Effector memory CD8-positive, alpha-beta T cell (primary cell): ENCODE measurements around the gene PIK3R3.
"Not testable (repeated sequence)": the region's sequence is repeated elsewhere in the genome, so short reads cannot be mapped to it uniquely, and the experiment has no call there.

Source experiments
- ATAC-seq: fragments of 150-1000 bp; cut with Tn5 transposase; replicated peaks from 2 replicates; pipeline ENCODE4 v1.10.0; 2021; ENCODE audit warnings: mild to moderate bottlenecking, moderate library complexity
- DNase-seq, 3 experiments: peaks; one replicate each; pipeline ENCODE4 v3.0.0; 2021
- H3K27ac Mint-ChIP-seq, 2 donors: one replicate each; pipeline ENCODE4 v1.8.0; 2022; ENCODE audit warnings: mild to moderate bottlenecking in 2 of 2, mixed read lengths in 2 of 2, moderate library complexity in 2 of 2
- H3K27me3 Mint-ChIP-seq, 2 donors: one replicate each; pipeline ENCODE4 v1.8.0; 2022; ENCODE audit warnings: mixed read lengths in 2 of 2
- H3K36me3 Mint-ChIP-seq: one replicate; pipeline ENCODE4 v1.8.0; 2022; ENCODE audit warnings: mild to moderate bottlenecking, moderate library complexity, mixed read lengths; ENCODE audit not compliant: insufficient read depth
- H3K4me1 Mint-ChIP-seq, 2 donors: one replicate each; pipeline ENCODE4 v1.8.0; 2022; ENCODE audit warnings: low read depth in 2 of 2, mixed read lengths in 2 of 2
- H3K4me3 Mint-ChIP-seq, 2 donors: one replicate each; pipeline ENCODE4 v1.8.0; 2022; ENCODE audit warnings: mild to moderate bottlenecking in 2 of 2, mixed read lengths in 2 of 2, moderate library complexity in 2 of 2
- H3K9me3 Mint-ChIP-seq, 2 donors: one replicate each; pipeline ENCODE4 v1.8.0; 2022; ENCODE audit warnings: mixed read lengths in 2 of 2

The PIK3R3 gene

DNA sequence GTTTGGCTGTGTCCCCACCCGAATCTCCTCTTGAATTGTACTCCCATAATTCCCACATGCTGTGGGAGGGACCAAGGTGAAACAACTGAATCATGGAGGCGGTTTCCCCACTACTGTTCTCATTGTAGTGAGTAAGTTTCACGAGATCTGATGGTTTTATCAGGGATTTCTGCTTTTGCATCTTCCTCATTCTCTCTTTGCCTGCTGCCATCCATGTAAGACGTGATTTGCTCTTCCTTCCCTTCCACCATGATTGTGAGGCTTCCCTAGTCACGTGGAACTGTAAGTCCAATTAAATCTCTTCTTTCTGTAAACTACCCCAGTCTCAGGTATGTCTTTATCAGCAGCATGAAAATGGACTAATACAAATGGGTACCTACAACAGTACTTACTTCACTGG lies 73.5 kb downstream of the PIK3R3 start:
- H3K27ac Mint-ChIP-seq: no peak overlapping the region
- H3K36me3 Mint-ChIP-seq: peaks cover 14% of the 10 kb centered on the region
- H3K27me3 Mint-ChIP-seq: no peaks in the 10 kb centered on the region
- H3K4me3 Mint-ChIP-seq: no peak overlapping the region
- H3K9me3 Mint-ChIP-seq: no peaks in the 10 kb centered on the region
- DNase-seq: no peak
- ATAC-seq: no peak
- H3K4me1 Mint-ChIP-seq: peaks cover 8 to 12% of the 10 kb centered on the region in 2 donors

DNA sequence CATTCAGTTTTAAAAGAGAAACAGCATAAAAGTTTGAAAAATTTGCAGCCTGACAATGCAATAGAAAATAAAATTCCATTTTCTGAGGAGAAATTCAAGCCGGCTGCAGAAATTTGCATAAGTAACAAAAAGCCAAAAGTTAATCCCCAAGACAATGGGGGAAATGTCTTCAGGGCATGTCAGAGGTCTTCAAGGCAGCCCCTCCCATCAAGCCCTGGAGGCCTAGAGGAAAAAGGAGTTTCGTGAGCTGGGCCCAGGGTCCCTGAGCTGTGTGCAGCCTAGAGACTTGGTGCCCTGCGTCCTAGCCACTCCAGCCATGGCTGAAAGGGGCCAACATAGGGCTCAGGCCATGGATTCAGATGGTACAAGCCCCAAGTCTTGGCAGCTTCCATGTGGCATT lies 74.6 kb downstream of the PIK3R3 start:
- Mint-ChIP-seq H3K4me1 (peaks cover 2 to 8% of the 10 kb centered on the region in 2 donors), H3K36me3 (peaks cover 17% of the 10 kb centered on the region), H3K27me3 (no peaks in the 10 kb centered on the region), H3K9me3 (no peaks in the 10 kb centered on the region), H3K27ac (no peak overlapping the region), H3K4me3 (no peak overlapping the region)
- no peak for ATAC-seq
- no peak for DNase-seq

DNA sequence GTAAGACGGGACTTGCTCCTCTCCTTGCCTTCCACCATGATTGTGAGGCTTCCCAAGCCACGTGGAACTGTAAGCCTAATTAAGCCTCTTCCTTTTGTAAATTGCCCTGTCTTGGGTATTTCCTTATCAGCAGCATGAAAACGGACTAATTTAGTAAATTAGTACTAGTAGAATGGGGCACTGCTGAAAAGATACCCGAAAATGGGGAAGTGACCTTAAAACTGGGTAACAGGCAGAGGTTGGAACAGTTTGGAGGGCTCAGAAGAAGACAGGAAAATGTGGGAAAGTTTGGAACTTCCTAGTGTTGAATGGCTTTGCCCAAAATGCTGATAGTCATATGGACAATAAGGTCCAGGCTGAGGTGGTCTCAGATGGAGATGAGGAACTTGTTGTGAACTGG lies 75.2 kb downstream of the PIK3R3 start:
- H3K4me3 Mint-ChIP-seq, H3K27ac Mint-ChIP-seq, H3K27me3 Mint-ChIP-seq, H3K4me1 Mint-ChIP-seq, ATAC-seq, DNase-seq, H3K9me3 Mint-ChIP-seq: not testable (repeated sequence)
- H3K36me3 Mint-ChIP-seq: peaks cover 12% of the 10 kb centered on the region

DNA sequence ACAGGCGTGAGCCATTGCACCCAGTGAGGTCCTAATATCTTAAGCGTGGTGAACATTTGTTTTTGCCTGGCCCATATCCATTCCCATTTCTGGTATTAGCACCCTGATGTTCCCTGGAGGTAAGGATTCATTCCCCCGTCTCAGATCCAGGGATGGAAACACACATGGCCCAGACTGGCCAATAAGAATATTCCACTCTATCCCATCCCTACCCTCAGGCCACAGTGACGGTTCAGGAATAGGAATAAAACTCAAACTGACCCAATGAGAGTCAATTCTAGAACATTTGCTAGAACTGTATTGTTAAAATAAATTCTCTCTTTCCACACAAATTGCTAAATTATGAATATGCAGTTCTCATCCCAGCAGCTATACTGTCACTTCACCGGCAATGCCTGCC lies 76.1 kb downstream of the PIK3R3 start:
- Mint-ChIP-seq H3K36me3 (peaks cover 10% of the 10 kb centered on the region), H3K4me1 (peaks cover 0 to 3% of the 10 kb centered on the region in 2 donors), H3K4me3 (no peak overlapping the region), H3K27me3 (no peaks in the 10 kb centered on the region), H3K27ac (no peak overlapping the region), H3K9me3 (no peaks in the 10 kb centered on the region)
- ATAC-seq (no peak), DNase-seq (no peak)

DNA sequence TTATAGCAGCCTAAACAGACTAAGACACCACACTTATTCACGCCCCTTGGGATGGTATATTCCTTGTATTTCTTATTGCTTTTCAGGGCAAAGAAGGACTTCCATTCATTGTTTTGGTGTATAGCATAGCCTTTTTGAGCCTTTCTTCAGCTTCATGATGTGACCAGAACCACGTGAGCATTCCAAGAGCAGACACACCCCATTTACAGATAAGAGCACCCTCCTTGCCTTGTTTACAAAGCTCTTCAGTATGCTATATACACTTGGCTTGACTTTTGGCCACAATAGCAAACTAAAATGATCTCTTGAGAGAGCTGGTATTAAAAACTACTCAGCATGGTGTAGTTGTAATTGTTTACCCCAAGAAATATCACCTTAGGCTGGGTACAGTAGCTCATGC lies 78.7 kb downstream of the PIK3R3 start:
- no peaks in the 10 kb centered on the region for H3K9me3 Mint-ChIP-seq
- no peak overlapping the region for H3K27ac Mint-ChIP-seq
- H3K27me3 Mint-ChIP-seq: no peaks in the 10 kb centered on the region
- H3K4me3 Mint-ChIP-seq: no peak overlapping the region
- peaks cover 7% of the 10 kb centered on the region for H3K36me3 Mint-ChIP-seq
- ATAC-seq (no peak), DNase-seq (no peak)
- no peaks in the 10 kb centered on the region for H3K4me1 Mint-ChIP-seq

DNA sequence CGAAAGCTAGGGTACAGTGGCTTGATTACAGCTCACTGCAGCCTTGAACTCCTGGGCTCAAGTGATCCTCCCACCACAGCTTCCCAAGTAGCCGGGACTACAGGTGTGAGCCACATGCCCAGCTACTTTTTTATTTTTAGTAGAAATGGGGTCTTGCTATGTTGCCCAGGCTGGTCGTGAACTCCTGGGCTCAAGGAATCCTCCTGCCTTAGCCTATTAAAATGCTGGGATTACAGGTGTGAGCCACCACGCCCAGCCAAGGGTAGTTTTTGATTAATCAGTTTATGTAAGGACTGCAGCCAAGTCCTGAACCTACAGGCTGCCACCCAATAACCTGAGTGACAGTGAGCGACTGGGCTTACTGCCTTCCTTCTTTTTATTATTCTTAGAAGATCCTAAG lies 88.3 kb downstream of the PIK3R3 start:
- ATAC-seq (no peak), DNase-seq (no peak)
- Mint-ChIP-seq H3K36me3 (peaks cover 4% of the 10 kb centered on the region), H3K27me3 (no peaks in the 10 kb centered on the region), H3K27ac (no peak overlapping the region), H3K4me1 (no peaks in the 10 kb centered on the region), H3K9me3 (no peaks in the 10 kb centered on the region), H3K4me3 (no peak overlapping the region)

DNA sequence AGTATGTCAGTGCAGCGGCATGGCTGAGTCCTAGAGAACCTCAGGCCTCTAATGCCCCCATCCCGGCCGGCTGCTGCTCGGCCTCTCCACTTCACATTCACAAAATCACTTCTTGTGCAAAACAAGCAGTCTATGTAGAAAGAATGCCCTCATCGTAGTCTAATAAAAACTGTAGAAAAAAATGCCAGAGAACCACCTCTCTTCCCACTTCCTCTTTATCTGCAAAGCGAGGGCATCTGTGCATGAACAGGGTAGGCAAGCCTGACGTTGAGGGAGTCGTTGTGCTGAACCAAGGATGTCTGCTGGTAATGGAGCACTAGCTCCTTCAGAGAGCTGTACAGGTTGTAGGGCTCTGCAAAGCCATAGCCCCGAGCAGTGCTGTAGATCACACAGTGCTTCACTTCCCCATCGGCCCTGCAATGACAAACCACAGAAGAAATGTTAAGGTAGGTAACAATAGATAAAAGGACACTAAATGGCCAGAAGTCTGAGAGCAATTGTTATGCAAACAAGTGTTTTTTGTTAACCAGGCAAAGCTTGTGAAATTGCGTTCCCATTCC lies 88.9 kb downstream of the PIK3R3 start:
- H3K4me3 Mint-ChIP-seq: no peak overlapping the region

DNA sequence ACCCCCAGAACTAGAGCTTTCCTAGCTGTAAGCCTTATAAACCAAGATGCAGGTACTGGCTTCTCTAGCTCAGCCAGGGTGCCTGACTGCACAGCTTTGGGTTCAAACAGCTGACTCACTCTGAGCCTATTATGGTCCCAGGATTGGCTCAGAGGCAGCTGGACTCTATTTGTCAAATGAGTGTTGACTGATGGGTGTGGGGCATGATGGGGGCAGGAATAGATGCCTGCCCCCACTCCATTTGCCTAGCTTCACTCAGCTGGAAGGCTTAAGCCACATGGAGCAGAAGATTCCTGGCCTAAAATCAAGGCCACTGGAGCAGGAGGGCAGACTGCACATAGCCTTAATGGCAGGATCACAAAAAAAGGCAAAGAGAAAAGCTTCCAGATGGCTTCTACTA lies 90.5 kb downstream of the PIK3R3 start:
- H3K4me1 Mint-ChIP-seq: no peaks in the 10 kb centered on the region
- no peak overlapping the region for H3K4me3 Mint-ChIP-seq
- no peak overlapping the region for H3K27ac Mint-ChIP-seq
- no peaks in the 10 kb centered on the region for H3K36me3 Mint-ChIP-seq
- ATAC-seq: no peak
- no peaks in the 10 kb centered on the region for H3K27me3 Mint-ChIP-seq
- no peaks in the 10 kb centered on the region for H3K9me3 Mint-ChIP-seq
- no peak for DNase-seq

More for the DNA sequence above, 88.9 kb downstream of the PIK3R3 start:
- H3K27ac Mint-ChIP-seq: no peak overlapping the region
- no peaks in the 10 kb centered on the region for H3K4me1 Mint-ChIP-seq
- no peaks in the 10 kb centered on the region for H3K9me3 Mint-ChIP-seq
- peaks cover 4% of the 10 kb centered on the region for H3K36me3 Mint-ChIP-seq
- DNase-seq (no peak), ATAC-seq (peak; percentile 49)
- no peaks in the 10 kb centered on the region for H3K27me3 Mint-ChIP-seq

DNA sequence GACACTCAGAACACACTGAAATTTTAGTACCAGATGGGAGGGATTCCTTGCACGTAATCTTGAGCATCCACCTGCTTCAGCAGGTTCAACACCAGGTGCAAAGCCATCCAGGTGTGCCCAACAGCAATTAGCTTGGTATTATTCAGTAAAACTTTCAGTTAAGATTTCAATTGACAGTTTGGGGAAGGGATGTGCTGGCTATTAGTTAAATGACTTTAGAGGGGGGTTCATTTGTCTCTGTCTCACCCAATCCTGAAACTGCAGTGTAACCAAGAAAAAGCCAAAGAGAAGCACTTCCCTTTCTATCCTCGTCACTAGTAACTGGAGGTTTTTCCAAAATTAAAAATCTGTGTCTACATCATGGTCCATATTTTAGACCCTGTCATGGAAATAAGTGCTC lies 90.9 kb downstream of the PIK3R3 start:
- H3K36me3 Mint-ChIP-seq: no peaks in the 10 kb centered on the region
- H3K4me1 Mint-ChIP-seq: no peaks in the 10 kb centered on the region
- no peak overlapping the region for H3K27ac Mint-ChIP-seq
- ATAC-seq (no peak), DNase-seq (no peak)
- H3K27me3 Mint-ChIP-seq: no peaks in the 10 kb centered on the region
- no peak overlapping the region for H3K4me3 Mint-ChIP-seq
- no peaks in the 10 kb centered on the region for H3K9me3 Mint-ChIP-seq

DNA sequence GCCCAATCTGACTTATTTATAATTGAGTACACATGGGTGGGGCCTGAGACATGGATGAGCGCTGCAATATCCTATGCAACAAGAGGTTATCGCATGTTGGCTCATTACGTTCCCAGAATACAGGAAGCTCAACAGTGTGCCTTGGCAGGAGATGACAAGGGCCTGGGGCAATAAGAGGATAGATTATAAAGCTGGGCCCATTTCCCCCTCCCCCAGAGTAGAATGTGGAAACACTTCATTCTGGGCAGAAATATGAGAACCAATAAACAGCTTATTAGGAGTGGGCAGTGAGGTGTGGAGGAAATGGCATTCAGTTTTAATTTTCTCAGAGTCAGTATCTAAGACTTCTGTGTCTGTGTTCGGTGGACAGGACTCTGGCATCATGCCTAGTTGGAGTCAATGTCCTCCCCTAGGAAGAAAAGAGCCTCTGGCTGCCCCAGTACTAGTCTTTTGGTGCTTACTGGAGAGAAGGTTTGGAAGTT lies 92.8 kb downstream of the PIK3R3 start:
- Mint-ChIP-seq H3K4me3 (no peak overlapping the region), H3K27ac (no peak overlapping the region), H3K27me3 (no peaks in the 10 kb centered on the region), H3K36me3 (no peaks in the 10 kb centered on the region), H3K9me3 (no peaks in the 10 kb centered on the region), H3K4me1 (no peaks in the 10 kb centered on the region)
- ATAC-seq (no peak), DNase-seq (no peak)

DNA sequence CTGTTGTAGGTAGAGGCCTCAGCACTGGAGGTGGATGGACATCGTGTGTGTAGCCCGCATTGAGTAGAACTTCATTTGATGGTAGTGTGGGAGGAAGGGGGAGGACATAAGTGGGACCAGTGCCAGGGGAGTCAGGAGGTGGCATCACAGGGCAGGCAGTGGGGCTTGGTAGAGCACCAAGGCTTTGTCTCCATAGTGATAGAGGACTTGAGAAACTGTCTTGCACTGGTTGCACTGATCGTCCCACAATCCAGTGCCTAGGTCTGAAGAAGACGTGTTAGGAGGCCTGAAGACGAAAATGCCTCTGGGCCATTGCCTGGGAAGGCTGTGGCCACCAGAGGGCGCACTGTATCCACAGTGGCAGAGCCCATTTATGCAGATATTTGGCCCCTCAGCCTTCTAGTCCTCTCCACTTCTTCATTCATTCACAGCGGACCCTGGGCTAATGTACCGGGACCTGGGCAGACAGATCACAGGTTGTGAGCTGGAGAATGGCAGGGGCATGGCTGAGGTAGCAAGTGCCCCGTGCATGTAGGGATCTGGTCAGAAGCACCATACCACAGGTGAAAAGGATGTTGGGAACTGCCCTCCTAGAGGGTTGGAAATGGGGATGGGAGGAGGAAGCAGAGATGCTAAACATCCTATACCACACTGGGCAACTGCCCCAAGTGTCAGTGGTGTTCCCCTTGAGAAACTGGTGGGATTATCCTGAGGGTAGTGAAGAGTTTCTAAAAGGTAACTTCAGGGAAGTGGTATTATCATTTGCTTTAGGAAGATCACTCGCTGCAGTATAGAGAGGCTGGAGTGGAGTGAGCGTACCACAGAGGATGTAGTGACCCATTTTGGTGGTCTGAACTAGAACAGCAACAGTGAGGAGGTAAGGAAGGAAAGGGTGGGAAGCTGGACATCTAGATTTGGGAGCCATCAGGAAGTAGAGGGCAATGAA lies 95.3 kb downstream of the PIK3R3 start:
- Mint-ChIP-seq H3K27ac (no peak overlapping the region), H3K4me1 (no peaks in the 10 kb centered on the region), H3K9me3 (no peaks in the 10 kb centered on the region), H3K27me3 (no peaks in the 10 kb centered on the region), H3K4me3 (no peak overlapping the region), H3K36me3 (peaks cover 4% of the 10 kb centered on the region)
- DNase-seq (peak; percentile 80 to 85 (median 83)), ATAC-seq (peak; percentile 84)

DNA sequence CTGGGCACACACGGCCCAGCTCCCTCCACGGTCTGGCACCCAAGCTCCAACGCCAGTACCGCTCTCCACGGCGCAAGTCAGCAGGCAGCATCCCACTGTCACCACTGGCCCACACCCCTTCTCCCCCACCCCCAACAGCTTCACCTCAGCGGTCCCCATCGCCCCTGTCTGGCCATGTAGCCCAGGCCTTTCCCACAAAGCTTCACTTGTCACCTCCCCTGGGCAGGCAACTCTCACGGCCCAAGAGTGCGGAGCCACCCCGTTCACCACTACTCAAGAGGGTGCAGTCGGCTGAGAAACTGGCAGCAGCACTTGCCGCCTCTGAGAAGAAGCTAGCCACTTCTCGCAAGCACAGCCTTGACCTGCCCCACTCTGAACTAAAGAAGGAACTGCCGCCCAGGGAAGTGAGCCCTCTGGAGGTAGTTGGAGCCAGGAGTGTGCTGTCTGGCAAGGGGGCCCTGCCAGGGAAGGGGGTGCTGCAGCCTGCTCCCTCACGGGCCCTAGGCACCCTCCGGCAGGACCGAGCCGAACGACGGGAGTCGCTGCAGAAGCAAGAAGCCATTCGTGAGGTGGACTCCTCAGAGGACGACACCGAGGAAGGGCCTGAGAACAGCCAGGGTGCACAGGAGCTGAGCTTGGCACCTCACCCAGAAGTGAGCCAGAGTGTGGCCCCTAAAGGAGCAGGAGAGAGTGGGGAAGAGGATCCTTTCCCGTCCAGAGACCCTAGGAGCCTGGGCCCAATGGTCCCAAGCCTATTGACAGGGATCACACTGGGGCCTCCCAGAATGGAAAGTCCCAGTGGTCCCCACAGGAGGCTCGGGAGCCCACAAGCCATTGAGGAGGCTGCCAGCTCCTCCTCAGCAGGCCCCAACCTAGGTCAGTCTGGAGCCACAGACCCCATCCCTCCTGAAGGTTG lies 97.6 kb downstream of the PIK3R3 start:
- no peaks in the 10 kb centered on the region for H3K4me1 Mint-ChIP-seq
- no peaks in the 10 kb centered on the region for H3K9me3 Mint-ChIP-seq
- H3K36me3 Mint-ChIP-seq: peaks cover 4% of the 10 kb centered on the region
- DNase-seq: no peak
- no peak overlapping the region for H3K4me3 Mint-ChIP-seq
- H3K27ac Mint-ChIP-seq: no peak overlapping the region
- no peak for ATAC-seq
- no peaks in the 10 kb centered on the region for H3K27me3 Mint-ChIP-seq

DNA sequence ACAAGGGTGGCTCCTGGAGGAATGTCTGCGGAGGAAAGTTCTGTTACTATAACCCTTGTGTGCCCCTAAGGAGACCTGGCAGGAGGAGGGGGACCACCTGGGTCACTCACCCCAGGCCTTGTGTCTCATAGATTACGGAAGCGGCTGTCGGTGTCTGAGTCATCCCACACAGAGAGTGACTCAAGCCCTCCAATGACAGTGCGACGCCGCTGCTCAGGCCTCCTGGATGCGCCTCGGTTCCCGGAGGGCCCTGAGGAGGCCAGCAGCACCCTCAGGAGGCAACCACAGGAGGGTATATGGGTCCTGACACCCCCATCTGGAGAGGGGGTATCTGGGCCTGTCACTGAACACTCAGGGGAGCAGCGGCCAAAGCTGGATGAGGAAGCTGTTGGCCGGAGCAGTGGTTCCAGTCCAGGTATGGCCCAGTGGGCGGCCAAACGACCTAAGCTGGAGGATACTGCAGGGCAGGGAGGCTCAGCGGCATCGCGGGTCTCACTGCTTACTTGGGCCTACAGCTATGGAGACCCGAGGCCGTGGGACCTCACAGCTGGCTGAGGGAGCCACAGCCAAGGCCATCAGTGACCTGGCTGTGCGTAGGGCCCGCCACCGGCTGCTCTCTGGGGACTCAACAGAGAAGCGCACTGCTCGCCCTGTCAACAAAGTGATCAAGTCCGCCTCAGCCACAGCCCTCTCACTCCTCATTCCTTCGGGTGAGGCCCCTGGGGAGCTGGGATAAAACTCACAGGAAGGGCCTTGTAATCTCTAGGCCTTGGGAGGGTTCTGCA lies 101.4 kb downstream of the PIK3R3 start:
- no peak for ATAC-seq
- H3K9me3 Mint-ChIP-seq: no peaks in the 10 kb centered on the region
- no peak overlapping the region for H3K4me3 Mint-ChIP-seq

More for the DNA sequence above, 101.4 kb downstream of the PIK3R3 start:
- Mint-ChIP-seq H3K27ac (peak overlapping the region in 1 of 2 donors; percentile 70), H3K4me1 (no peaks in the 10 kb centered on the region), H3K27me3 (no peaks in the 10 kb centered on the region), H3K36me3 (peaks cover 4% of the 10 kb centered on the region)
- DNase-seq: no peak
